Stimulated activated CD8-positive, alpha-beta memory T cell treated with anti-CD3 and anti-CD28 coated beads, Interleukin-12 subunit alpha, Interleukin-12 subunit beta, amount 100 ng/mL, for 24 hours (primary cell): ENCODE data around the gene DGKD.
"Not testable (repeated sequence)": the region's sequence is repeated elsewhere in the genome, so short reads cannot be mapped to it uniquely, and the experiment has no call there.

Source experiments
- DNase-seq: peaks from one replicate; pipeline ENCODE4 v3.0.0-alpha.2; 2020; ENCODE audit errors: extremely low read depth

The DGKD gene

GRCh38 chr2:233384811-233385488 is 30.7 kb downstream of the DGKD start:
- no peak for DNase-seq

GRCh38 chr2:233385489-233386044 is 31.3 kb downstream of the DGKD start:
- no peak for DNase-seq

- no peak for DNase-seq
Measured at GRCh38 chr2:233386382-233387041, 32.2 kb downstream of the DGKD start.

GRCh38 chr2:233387225-233387624 is 32.9 kb downstream of the DGKD start:
- no peak for DNase-seq

- no peak for DNase-seq
Measured at GRCh38 chr2:233387667-233388528, 33.6 kb downstream of the DGKD start.

- DNase-seq, result no peak
Measured at GRCh38 chr2:233389601-233390125, 35.4 kb downstream of the DGKD start.

GRCh38 chr2:233395687-233396086 is 41.4 kb downstream of the DGKD start:
- no peak for DNase-seq

- DNase-seq, result not testable (repeated sequence)
Measured at GRCh38 chr2:233396726-233397665, 42.7 kb downstream of the DGKD start.

- no peak for DNase-seq
Measured at GRCh38 chr2:233399306-233400225, 45.3 kb downstream of the DGKD start.

- DNase-seq, result no peak
Measured at GRCh38 chr2:233400341-233400740, 46.0 kb downstream of the DGKD start.

GRCh38 chr2:233400961-233401360 is 46.7 kb downstream of the DGKD start:
- no peak for DNase-seq

- no peak for DNase-seq
Measured at GRCh38 chr2:233402346-233402745, 48.1 kb downstream of the DGKD start.

GRCh38 chr2:233402789-233403188 is 48.5 kb downstream of the DGKD start:
- DNase-seq, result no peak

GRCh38 chr2:233404222-233404621 is 49.9 kb downstream of the DGKD start:
- no peak for DNase-seq

GRCh38 chr2:233406865-233407264 is 52.6 kb downstream of the DGKD start:
- DNase-seq, result no peak

- DNase-seq, result no peak
Measured at GRCh38 chr2:233407771-233408181, 53.5 kb downstream of the DGKD start.

GRCh38 chr2:233408366-233409285 is 54.3 kb downstream of the DGKD start:
- DNase-seq, result no peak

GRCh38 chr2:233409286-233409991 is 55.1 kb downstream of the DGKD start:
- no peak for DNase-seq
